Hepatocyte (in vitro differentiated cells): ENCODE data around the gene ART3.

Experiments used
- EZH2 ChIP-seq: fragments of 200-600 bp; sonication (generic); IDR thresholded peaks from 2 replicates; pipeline ENCODE4 v1.6.1; 2016; ENCODE audit warnings: antibody characterized with exemption, mild to moderate bottlenecking, borderline replicate concordance
- EZH2phosphoT487 ChIP-seq: fragments of 200-600 bp; sonication (generic); IDR thresholded peaks from one replicate; pipeline ENCODE4 v1.6.1; 2018; ENCODE audit warnings: antibody characterized with exemption, mild to moderate bottlenecking, low read depth, moderate library complexity; ENCODE audit not compliant: unreplicated experiment, severe bottlenecking

DNA sequence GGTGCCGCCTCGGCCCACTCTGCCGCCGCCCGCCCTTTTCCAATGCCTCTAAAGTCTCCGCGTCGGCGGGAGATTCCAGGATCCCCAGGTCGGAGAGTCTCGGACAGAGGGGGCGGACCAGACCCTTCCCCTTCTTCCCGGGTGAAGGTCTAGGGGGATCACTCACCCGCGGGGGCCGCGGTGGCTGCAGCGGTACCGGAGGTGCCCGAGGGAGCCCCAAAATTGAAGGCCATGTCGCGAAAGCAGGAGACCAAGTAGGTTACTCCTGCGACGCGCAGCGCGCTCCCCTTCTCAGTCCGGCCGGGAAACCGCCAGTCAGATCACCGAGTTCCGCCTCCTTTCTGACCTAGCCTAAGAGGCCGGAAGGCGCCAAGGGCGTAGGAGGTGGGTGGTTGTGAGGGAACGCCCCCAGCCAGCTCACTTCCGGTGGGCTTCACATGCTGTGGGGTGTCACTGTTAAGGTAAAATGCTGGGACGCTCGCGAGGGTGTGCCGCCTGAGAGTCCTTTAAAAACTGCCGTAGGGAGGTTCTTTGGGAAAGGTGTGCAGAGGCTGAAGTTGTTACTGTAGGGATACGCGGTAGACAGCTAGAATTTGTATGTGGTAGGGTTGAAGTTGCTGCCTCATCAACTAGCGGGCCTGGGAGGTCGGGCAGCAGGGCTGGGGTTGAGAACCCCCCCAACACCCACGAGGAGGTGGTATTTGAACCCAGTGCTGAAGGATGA is 73.8 kb downstream of the ART3 start, which contains the start of gene NUP54:
- TF ChIP-seq EZH2phosphoT487 = no peak
- no peak for TF ChIP-seq EZH2
